HEK293T (cell line): ENCODE data around the gene GLT8D1.

ENCODE experiments used
- CTCF ChIA-PET: fragments of 350-600 bp; formaldehyde crosslinking; extraction: SDS; loops from one replicate; lab custom pipeline; 2021; ENCODE audit warnings: antibody characterized with exemption, inconsistent platforms; lab: Yijun Ruan, JAX
- POLR2A ChIA-PET: fragments of 350-600 bp; formaldehyde crosslinking; extraction: SDS; loops from one replicate; lab custom pipeline; 2020; ENCODE audit warnings: antibody characterized with exemption, inconsistent platforms; lab: Yijun Ruan, JAX
- DNase-seq: peaks from one replicate; pipeline ENCODE4 v3.0.0; 2012; ENCODE audit warnings: mixed read lengths; ENCODE audit errors: extremely low spot score
- ARNT ChIP-seq: fragments of 450-650 bp; IDR thresholded peaks from 2 replicates; pipeline ENCODE4 v1.6.1; 2017; ENCODE audit warnings: mild to moderate bottlenecking
- BHLHE40 ChIP-seq: fragments of 450-650 bp; IDR thresholded peaks from 2 replicates; pipeline ENCODE4 v1.6.1; 2016; ENCODE audit warnings: mild to moderate bottlenecking, moderate library complexity, borderline replicate concordance
- CTBP1 ChIP-seq: fragments of 450-650 bp; IDR thresholded peaks from 2 replicates; pipeline ENCODE4 v1.6.1; 2016; ENCODE audit warnings: borderline replicate concordance
- ELF4 ChIP-seq: fragments of 450-650 bp; IDR thresholded peaks from 2 replicates; pipeline ENCODE4 v1.6.1; 2017; ENCODE audit warnings: antibody characterized with exemption
- FOXA1 ChIP-seq: fragments of 450-650 bp; IDR thresholded peaks from 2 replicates; pipeline ENCODE4 v1.6.1; 2016; ENCODE audit warnings: mild to moderate bottlenecking
- FOXK2 ChIP-seq: fragments of 450-650 bp; IDR thresholded peaks from 2 replicates; pipeline ENCODE4 v1.6.1; 2016; ENCODE audit warnings: mild to moderate bottlenecking
- FOXM1 ChIP-seq: fragments of 450-650 bp; IDR thresholded peaks from 2 replicates; pipeline ENCODE4 v1.6.1; 2017; ENCODE audit warnings: mild to moderate bottlenecking, borderline replicate concordance
- HDGF ChIP-seq: fragments of 450-650 bp; IDR thresholded peaks from 2 replicates; pipeline ENCODE4 v1.6.1; 2017; ENCODE audit warnings: antibody characterized with exemption, borderline replicate concordance
- L3MBTL2 ChIP-seq: fragments of 450-650 bp; conservative IDR thresholded peaks from 2 replicates; pipeline ENCODE4 v1.6.1; 2016; ENCODE audit warnings: mild to moderate bottlenecking
- LEF1 ChIP-seq: fragments of 450-650 bp; IDR thresholded peaks from 2 replicates; pipeline ENCODE4 v1.6.1; 2017; ENCODE audit warnings: mild to moderate bottlenecking, borderline replicate concordance
- NFRKB ChIP-seq: fragments of 450-650 bp; IDR thresholded peaks from 2 replicates; pipeline ENCODE4 v1.6.1; 2016; ENCODE audit warnings: mild to moderate bottlenecking, moderate library complexity
- PKNOX1 ChIP-seq: fragments of 450-650 bp; IDR thresholded peaks from 2 replicates; pipeline ENCODE4 v1.6.1; 2016
- SP1 ChIP-seq: fragments of 450-650 bp; IDR thresholded peaks from 2 replicates; pipeline ENCODE4 v1.6.1; 2017
- SUZ12 ChIP-seq: fragments of 450-650 bp; IDR thresholded peaks from 2 replicates; pipeline ENCODE4 v1.6.1; 2016; ENCODE audit warnings: mild to moderate bottlenecking
- TARDBP ChIP-seq: fragments of 450-650 bp; IDR thresholded peaks from 2 replicates; pipeline ENCODE4 v1.6.1; 2016
- ZNF384 ChIP-seq: fragments of 450-650 bp; IDR thresholded peaks from 2 replicates; pipeline ENCODE4 v1.6.1; 2016

Gene GLT8D1

GRCh38 chr3:52712291-52713212 is 7.0 kb upstream of the GLT8D1 start:
- ChIA-PET POLR2A (no interaction called here), CTCF (no interaction called here)
- no peak for TF ChIP-seq CTBP1
- TF ChIP-seq SUZ12, result no peak
- TF ChIP-seq LEF1, result no peak
- TF ChIP-seq TARDBP, result no peak
- TF ChIP-seq SP1, result no peak
- TF ChIP-seq BHLHE40, result no peak
- no peak for TF ChIP-seq FOXK2
- TF ChIP-seq FOXA1, result no peak
- TF ChIP-seq ELF4, result no peak
- TF ChIP-seq L3MBTL2, result no peak
- no peak for TF ChIP-seq FOXM1
- no peak for TF ChIP-seq NFRKB
- TF ChIP-seq ZNF384, result no peak
- TF ChIP-seq HDGF, result no peak
- TF ChIP-seq ARNT, result no peak
- TF ChIP-seq PKNOX1, result no peak
- no peak for DNase-seq

GRCh38 chr3:52710512-52710911 is 4.9 kb upstream of the GLT8D1 start:
- TF ChIP-seq NFRKB (no peak), PKNOX1 (no peak), FOXA1 (no peak), ELF4 (no peak), SUZ12 (no peak), CTBP1 (no peak), TARDBP (no peak), ARNT (no peak), BHLHE40 (no peak), SP1 (no peak), LEF1 (no peak), ZNF384 (no peak), L3MBTL2 (no peak), FOXM1 (no peak), HDGF (no peak), FOXK2 (no peak)
- no peak for DNase-seq
- POLR2A ChIA-PET, result no interaction called here
- CTCF ChIA-PET, result no interaction called here

- no peak for TF ChIP-seq FOXM1
- TF ChIP-seq FOXA1, result no peak
- no peak for TF ChIP-seq FOXK2
- no peak for TF ChIP-seq SP1
- no peak for TF ChIP-seq SUZ12
- no peak for TF ChIP-seq ZNF384
- no peak for TF ChIP-seq HDGF
- TF ChIP-seq LEF1, result no peak
- TF ChIP-seq NFRKB, result no peak
- TF ChIP-seq PKNOX1, result no peak
- TF ChIP-seq TARDBP, result no peak
- no peak for TF ChIP-seq ELF4
- no peak for TF ChIP-seq BHLHE40
- TF ChIP-seq CTBP1, result no peak
- TF ChIP-seq L3MBTL2, result no peak
- no peak for TF ChIP-seq ARNT
- POLR2A ChIA-PET, result interaction anchor here (1.8 kb wide), 1 partner anchor 21 kb away, joined by 5 read pairs; no protein-coding TSS in a partner anchor
- CTCF ChIA-PET, result interaction anchor here (0.7 kb wide), 1 partner anchor 19 kb away, joined by 4 read pairs; no protein-coding TSS in a partner anchor
- DNase-seq, result no peak
Measured at GRCh38 chr3:52707585-52707984, 2.0 kb upstream of the GLT8D1 start.

GRCh38 chr3:52705438-52705687 is 228 bp downstream of the GLT8D1 start:
- no peak for TF ChIP-seq FOXK2
- TF ChIP-seq LEF1, result no peak
- TF ChIP-seq CTBP1, result no peak
- TF ChIP-seq HDGF, result no peak
- POLR2A ChIA-PET, result interaction anchor here (1.0 to 2.5 kb wide), 8 partner anchors 9 to 192 kb away, joined by 3 to 14 read pairs (median 3); partner anchors contain the start of genes NEK4, STIMATE and UQCC5
- CTCF ChIA-PET, result interaction anchor here (0.5 kb wide), 1 partner anchor 10 kb away, joined by 3 read pairs; no protein-coding TSS in a partner anchor
- no peak for DNase-seq

- TF ChIP-seq FOXK2 (no peak), NFRKB (no peak), FOXA1 (no peak), SUZ12 (no peak), FOXM1 (no peak), CTBP1 (no peak), ARNT (no peak), LEF1 (no peak), SP1 (no peak), TARDBP (no peak), L3MBTL2 (no peak), PKNOX1 (no peak), BHLHE40 (no peak), ELF4 (no peak), ZNF384 (no peak), HDGF (no peak)
- ChIA-PET CTCF (interaction anchor here (0.7 kb wide), 1 partner anchor 282 kb away, joined by 3 read pairs; no protein-coding TSS in a partner anchor), POLR2A (interaction anchor here (1.0 to 2.5 kb wide), 7 partner anchors 8 to 193 kb away, joined by 3 to 14 read pairs (median 3); partner anchors contain the start of genes NEK4, STIMATE and UQCC5)
- DNase-seq, result peak; percentile 26
Measured at GRCh38 chr3:52704611-52705437, 767 bp downstream of the GLT8D1 start.
